OCI-LY1 (cell line): ENCODE measurements around the gene UBE2H.

Experiments used
- H2AFZ ChIP-seq: fragments of 200-600 bp; sonication (generic), shearing (Covaris generic); 2 replicates; pipeline ENCODE4 v1.6.0; 2014; ENCODE audit warnings: antibody characterized with exemption, mild to moderate bottlenecking, low read length
- H3F3A ChIP-seq: fragments of 200-600 bp; sonication (generic), shearing (Covaris generic); 2 replicates; pipeline ENCODE4 v1.6.0; 2014; ENCODE audit warnings: mild to moderate bottlenecking, antibody characterized with exemption, low read length, moderate library complexity; ENCODE audit not compliant: insufficient read depth
- H3K27ac ChIP-seq: fragments of 200-600 bp; sonication (generic); 2 replicates; pipeline ENCODE4 v1.5.1; 2014; ENCODE audit warnings: low read length, mixed run types, mild to moderate bottlenecking, low read depth; ENCODE audit not compliant: poor library complexity, severe bottlenecking
- H3K27me3 ChIP-seq: fragments of 200-600 bp; sonication (generic); 2 replicates; pipeline ENCODE4 v1.6.0; 2014; ENCODE audit warnings: antibody characterized with exemption, mild to moderate bottlenecking, low read length, moderate library complexity; ENCODE audit not compliant: insufficient read depth
- H3K36me3 ChIP-seq: fragments of 200-600 bp; sonication (generic); 2 replicates; pipeline ENCODE4 v1.6.1; 2014; ENCODE audit warnings: mild to moderate bottlenecking, antibody characterized with exemption, low read length, moderate library complexity, mixed read lengths; ENCODE audit not compliant: insufficient read depth
- H3K4me1 ChIP-seq: fragments of 200-600 bp; sonication (generic); 2 replicates; pipeline ENCODE4 v1.5.1; 2014; ENCODE audit warnings: mild to moderate bottlenecking, low read length, moderate library complexity; ENCODE audit not compliant: insufficient read depth, severe bottlenecking
- H3K4me2 ChIP-seq: fragments of 200-600 bp; sonication (generic), shearing (Covaris generic); 2 replicates; pipeline ENCODE4 v1.6.1; 2014; ENCODE audit warnings: low read length
- H3K4me3 ChIP-seq: fragments of 200-600 bp; sonication (generic); 2 replicates; pipeline ENCODE4 v1.5.1; 2014; ENCODE audit warnings: low read length, low read depth, mild to moderate bottlenecking, mixed read lengths; ENCODE audit not compliant: poor library complexity, severe bottlenecking
- H3K79me2 ChIP-seq: fragments of 200-600 bp; shearing (Covaris generic); 2 replicates; pipeline ENCODE4 v1.6.1; 2016; ENCODE audit warnings: mixed run types, low read length, mixed read lengths; ENCODE audit not compliant: insufficient read depth
- H3K9ac ChIP-seq: fragments of 200-600 bp; sonication (generic), shearing (Covaris generic); 2 replicates; pipeline ENCODE4 v1.6.1; 2014; ENCODE audit warnings: mild to moderate bottlenecking, low read length, mixed read lengths
- H3K9me2 ChIP-seq: fragments of 200-600 bp; sonication (generic), shearing (Covaris generic); 2 replicates; pipeline ENCODE4 v1.6.1; 2014; ENCODE audit warnings: low read depth, mild to moderate bottlenecking, low read length, mixed read lengths
- H3K9me3 ChIP-seq: fragments of 200-600 bp; shearing (Covaris generic); 2 replicates; pipeline ENCODE4 v1.6.1; 2014; ENCODE audit warnings: low read length, mixed read lengths
- H4K20me1 ChIP-seq: fragments of 200-600 bp; sonication (generic), shearing (Covaris generic); 2 replicates; pipeline ENCODE4 v1.6.0; 2016; ENCODE audit warnings: mild to moderate bottlenecking, low read length; ENCODE audit not compliant: insufficient read depth
- EZH2 ChIP-seq: fragments of 200-600 bp; sonication (generic), shearing (Covaris generic); IDR thresholded peaks from 2 replicates; pipeline ENCODE4 v1.8.0; 2017; ENCODE audit warnings: borderline replicate concordance, mixed run types, mild to moderate bottlenecking, antibody characterized with exemption, low read length, moderate library complexity, mixed read lengths
- TF ChIP-seq, protein P1 (sequence below): fragments of 200-600 bp; sonication (generic), shearing (Covaris generic); IDR thresholded peaks from 2 replicates; pipeline ENCODE4 v1.5.1; 2017; ENCODE audit warnings: mild to moderate bottlenecking, antibody characterized with exemption, low read length, moderate library complexity, mixed read lengths

UBE2H gene

DNA sequence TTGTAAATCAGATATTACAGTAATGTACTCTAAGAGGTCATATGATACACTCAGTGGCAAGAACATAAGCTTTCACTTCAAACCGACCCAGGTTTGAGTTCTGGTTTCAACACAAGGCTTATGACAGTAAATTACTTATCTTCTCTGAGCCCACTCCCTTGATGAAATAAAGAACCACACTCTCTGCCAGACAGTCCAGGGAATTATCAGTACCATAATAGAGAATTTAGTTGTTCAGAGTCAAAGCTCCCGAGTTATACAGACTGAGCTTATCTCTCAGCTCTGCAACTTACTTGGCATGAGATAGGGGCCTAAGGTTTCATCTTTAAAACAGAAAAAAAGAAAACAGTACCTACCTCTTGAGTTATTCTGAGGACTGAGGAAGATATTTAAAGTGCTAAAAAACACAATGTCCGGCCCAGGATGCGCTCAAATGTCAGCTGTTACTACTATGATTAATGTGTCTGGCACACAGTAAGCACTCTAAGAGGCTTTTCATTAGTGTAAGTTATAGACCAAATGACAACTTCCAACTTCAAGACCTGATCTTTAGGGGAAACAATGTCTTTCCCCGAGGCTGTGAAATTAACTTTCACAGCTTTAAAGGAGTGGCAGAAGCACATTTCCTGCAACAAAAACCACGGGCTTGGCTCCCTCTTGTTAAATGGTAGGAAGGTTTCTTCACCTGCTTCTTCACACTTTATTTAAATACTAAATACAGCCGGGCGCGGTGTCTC is 38.1 kb downstream of the UBE2H start:
- Histone ChIP-seq H3K9me3 (no peaks in the 10 kb centered on the region), H3K4me1 (peaks cover 18% of the 10 kb centered on the region), H3F3A (no peaks in the 10 kb centered on the region), H3K79me2 (peaks cover 76% of the 10 kb centered on the region), H3K36me3 (peaks cover 89% of the 10 kb centered on the region), H3K9me2 (no peaks in the 10 kb centered on the region), H3K4me2 (no peak overlapping the region), H4K20me1 (no peaks in the 10 kb centered on the region), H3K9ac (no peak overlapping the region), H3K27ac (no peak overlapping the region), H3K4me3 (no peak overlapping the region), H2AFZ (no peak overlapping the region), H3K27me3 (no peaks in the 10 kb centered on the region)
- TF ChIP-seq, protein P1, sequence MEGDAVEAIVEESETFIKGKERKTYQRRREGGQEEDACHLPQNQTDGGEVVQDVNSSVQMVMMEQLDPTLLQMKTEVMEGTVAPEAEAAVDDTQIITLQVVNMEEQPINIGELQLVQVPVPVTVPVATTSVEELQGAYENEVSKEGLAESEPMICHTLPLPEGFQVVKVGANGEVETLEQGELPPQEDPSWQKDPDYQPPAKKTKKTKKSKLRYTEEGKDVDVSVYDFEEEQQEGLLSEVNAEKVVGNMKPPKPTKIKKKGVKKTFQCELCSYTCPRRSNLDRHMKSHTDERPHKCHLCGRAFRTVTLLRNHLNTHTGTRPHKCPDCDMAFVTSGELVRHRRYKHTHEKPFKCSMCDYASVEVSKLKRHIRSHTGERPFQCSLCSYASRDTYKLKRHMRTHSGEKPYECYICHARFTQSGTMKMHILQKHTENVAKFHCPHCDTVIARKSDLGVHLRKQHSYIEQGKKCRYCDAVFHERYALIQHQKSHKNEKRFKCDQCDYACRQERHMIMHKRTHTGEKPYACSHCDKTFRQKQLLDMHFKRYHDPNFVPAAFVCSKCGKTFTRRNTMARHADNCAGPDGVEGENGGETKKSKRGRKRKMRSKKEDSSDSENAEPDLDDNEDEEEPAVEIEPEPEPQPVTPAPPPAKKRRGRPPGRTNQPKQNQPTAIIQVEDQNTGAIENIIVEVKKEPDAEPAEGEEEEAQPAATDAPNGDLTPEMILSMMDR = no peak
- TF ChIP-seq EZH2 = no peak

DNA sequence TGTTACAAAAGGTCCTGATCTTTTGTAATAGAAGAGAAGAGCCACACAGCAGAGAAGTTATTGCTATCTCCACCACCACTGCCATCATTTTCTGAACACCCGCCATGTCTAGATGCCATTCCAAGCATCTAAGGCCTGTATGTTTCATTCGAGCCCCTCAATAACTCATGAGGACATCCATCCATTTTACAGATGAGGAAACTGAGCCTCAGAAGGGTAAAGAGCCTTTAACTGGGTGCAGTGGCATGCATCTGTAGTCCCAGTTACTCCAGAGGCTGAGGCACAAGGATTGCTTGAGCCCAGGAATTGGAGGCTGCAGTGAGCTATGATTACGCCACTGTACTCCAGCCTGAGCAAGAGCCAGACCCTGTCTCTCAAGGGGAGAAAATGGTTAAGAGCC is 39.3 kb downstream of the UBE2H start:
- Histone ChIP-seq H3K9me3 (no peaks in the 10 kb centered on the region), H3K4me3 (no peak overlapping the region), H3K4me1 (peaks cover 18% of the 10 kb centered on the region), H3K79me2 (peaks cover 74% of the 10 kb centered on the region), H3F3A (no peaks in the 10 kb centered on the region), H3K36me3 (peaks cover 89% of the 10 kb centered on the region), H4K20me1 (no peaks in the 10 kb centered on the region), H3K9ac (no peak overlapping the region), H3K27ac (no peak overlapping the region), H3K4me2 (no peak overlapping the region), H3K27me3 (no peaks in the 10 kb centered on the region), H2AFZ (no peak overlapping the region), H3K9me2 (no peaks in the 10 kb centered on the region)
- no peak for TF ChIP-seq EZH2

DNA sequence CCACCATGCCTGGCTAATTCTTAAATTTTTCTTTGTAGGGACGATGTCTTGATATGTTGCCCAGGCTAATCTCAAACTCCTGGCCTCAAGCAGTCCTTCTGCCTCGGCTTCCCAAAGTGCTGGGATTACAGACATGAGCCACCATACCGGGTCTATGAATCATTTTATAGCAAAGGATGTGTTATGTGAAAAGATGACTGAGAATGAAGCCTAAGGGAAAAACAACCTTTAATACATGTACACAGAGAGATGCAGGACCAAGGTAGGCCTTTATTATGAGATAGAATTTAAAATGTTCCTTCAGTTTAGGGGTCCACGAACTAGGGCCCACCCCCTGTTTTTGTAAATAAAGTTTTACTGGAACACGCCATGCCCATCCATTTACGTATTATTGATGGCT is 41.0 kb downstream of the UBE2H start:
- Histone ChIP-seq H2AFZ (no peak overlapping the region), H3K9me3 (peaks cover 10% of the 10 kb centered on the region; the same call in 1 of the 2 replicates), H3K4me2 (no peak overlapping the region), H3K36me3 (peaks cover 89% of the 10 kb centered on the region), H3K4me3 (no peak overlapping the region), H3K9me2 (no peaks in the 10 kb centered on the region), H3K9ac (no peak overlapping the region), H3K4me1 (peaks cover 18% of the 10 kb centered on the region), H3K27ac (no peak overlapping the region), H4K20me1 (no peaks in the 10 kb centered on the region), H3K27me3 (no peaks in the 10 kb centered on the region), H3F3A (no peaks in the 10 kb centered on the region), H3K79me2 (peaks cover 76% of the 10 kb centered on the region)
- TF ChIP-seq, protein P1 = no peak
- no peak for TF ChIP-seq EZH2

DNA sequence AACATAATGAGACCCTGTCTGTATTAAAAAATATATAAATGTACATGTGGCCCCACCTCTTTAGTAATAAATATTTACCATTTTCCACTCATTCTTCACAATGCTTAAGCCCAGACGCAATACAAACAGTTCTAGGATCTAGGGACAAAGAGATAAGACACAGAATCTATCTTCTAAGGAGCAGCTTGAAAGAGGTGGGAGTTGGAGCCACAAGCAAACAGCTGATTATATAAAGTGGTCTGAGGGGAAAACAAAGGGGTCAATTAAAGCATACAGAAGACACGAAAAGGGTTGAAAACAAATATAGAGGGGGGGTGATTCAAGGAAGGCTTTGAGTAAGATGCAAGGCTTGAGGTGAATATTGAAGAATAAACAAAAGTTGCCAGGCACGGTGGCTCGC is 43.1 kb downstream of the UBE2H start:
- H2AFZ ChIP-seq = no peak overlapping the region
- H3K27me3 ChIP-seq = no peaks in the 10 kb centered on the region
- H3K4me3 ChIP-seq = no peak overlapping the region
- no peak for TF ChIP-seq EZH2
- H3K9me2 ChIP-seq = no peaks in the 10 kb centered on the region
- H3K4me2 ChIP-seq = no peak overlapping the region
- H3K9me3 ChIP-seq = peaks cover 14% of the 10 kb centered on the region; the same call in 1 of the 2 replicates
- no peak overlapping the region for H3K27ac ChIP-seq
- peaks cover 11% of the 10 kb centered on the region for H3K4me1 ChIP-seq
- H3K79me2 ChIP-seq = peaks cover 74% of the 10 kb centered on the region
- H3K36me3 ChIP-seq = peaks cover 93% of the 10 kb centered on the region
- H4K20me1 ChIP-seq = no peaks in the 10 kb centered on the region
- H3K9ac ChIP-seq = no peak overlapping the region
- no peaks in the 10 kb centered on the region for H3F3A ChIP-seq
